Measurements from ENCODE around the gene SPEN.
A peak's percentile ranks its signal among the peaks of the same experiment; 100 is the strongest.

SPEN gene

DNA sequence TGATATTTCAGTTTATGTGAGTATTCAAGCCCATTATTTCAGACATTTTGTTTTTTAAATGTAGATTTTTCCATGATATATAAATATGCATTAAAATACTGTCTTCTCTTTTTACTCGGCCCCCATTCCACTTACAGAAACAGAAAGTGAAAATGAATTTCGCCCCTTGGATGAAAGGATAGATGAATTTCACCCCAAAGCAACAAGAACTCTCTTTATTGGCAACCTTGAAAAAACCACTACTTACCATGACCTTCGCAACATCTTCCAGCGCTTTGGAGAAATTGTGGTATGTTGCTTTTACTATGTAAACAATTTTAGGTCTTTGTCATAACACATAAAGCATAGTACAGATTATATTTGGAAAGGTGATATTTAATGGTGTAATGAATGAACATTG lies 68.5 kb downstream of the SPEN start:
- H3K9me2 ChIP-seq (replicated peaks; ENCODE audit: control insufficient read depth, low read length): no peaks in the 10 kb centered on the region
- no peak overlapping the region for H3K4me3 ChIP-seq (ENCODE audit: low read length)
- no peak overlapping the region for H3K4me2 ChIP-seq (ENCODE audit: low read length)
- TF ChIP-seq EZH2phosphoT487 (IDR thresholded peaks at IDR 0.05; ENCODE audit: borderline replicate concordance, low read length): no peak
- TF ChIP-seq, protein P1, sequence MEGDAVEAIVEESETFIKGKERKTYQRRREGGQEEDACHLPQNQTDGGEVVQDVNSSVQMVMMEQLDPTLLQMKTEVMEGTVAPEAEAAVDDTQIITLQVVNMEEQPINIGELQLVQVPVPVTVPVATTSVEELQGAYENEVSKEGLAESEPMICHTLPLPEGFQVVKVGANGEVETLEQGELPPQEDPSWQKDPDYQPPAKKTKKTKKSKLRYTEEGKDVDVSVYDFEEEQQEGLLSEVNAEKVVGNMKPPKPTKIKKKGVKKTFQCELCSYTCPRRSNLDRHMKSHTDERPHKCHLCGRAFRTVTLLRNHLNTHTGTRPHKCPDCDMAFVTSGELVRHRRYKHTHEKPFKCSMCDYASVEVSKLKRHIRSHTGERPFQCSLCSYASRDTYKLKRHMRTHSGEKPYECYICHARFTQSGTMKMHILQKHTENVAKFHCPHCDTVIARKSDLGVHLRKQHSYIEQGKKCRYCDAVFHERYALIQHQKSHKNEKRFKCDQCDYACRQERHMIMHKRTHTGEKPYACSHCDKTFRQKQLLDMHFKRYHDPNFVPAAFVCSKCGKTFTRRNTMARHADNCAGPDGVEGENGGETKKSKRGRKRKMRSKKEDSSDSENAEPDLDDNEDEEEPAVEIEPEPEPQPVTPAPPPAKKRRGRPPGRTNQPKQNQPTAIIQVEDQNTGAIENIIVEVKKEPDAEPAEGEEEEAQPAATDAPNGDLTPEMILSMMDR (IDR thresholded peaks at IDR 0.05; ENCODE audit: low read depth, low read length, poor library complexity, severe bottlenecking): no peak
- H3K4me1 ChIP-seq (ENCODE audit: control insufficient read depth, low read length): peaks cover 25% of the 10 kb centered on the region
- H4K20me1 ChIP-seq (ENCODE audit: control insufficient read depth, insufficient read depth, low read depth, low read length): peaks cover 9% of the 10 kb centered on the region
- peaks cover 89% of the 10 kb centered on the region for H3K36me3 ChIP-seq (ENCODE audit: control insufficient read depth, low read length)
- H3K9me3 ChIP-seq (ENCODE audit: control insufficient read depth, insufficient read depth, low read length): no peaks in the 10 kb centered on the region
- peaks cover 6% of the 10 kb centered on the region; the same call in 1 of the 2 replicates for H3F3A ChIP-seq (ENCODE audit: control insufficient read depth, insufficient read depth)
- H3K27ac ChIP-seq (ENCODE audit: low read depth, low read length): no peak overlapping the region
- peaks cover 85% of the 10 kb centered on the region for H3K79me2 ChIP-seq (ENCODE audit: control insufficient read depth, low read length)
- no peaks in the 10 kb centered on the region for H3K27me3 ChIP-seq (ENCODE audit: control insufficient read depth, low read length)

GRCh38 chr1:15916417-15916816 lies 68.9 kb downstream of the SPEN start:
- H3K4me3 ChIP-seq (ENCODE audit: low read length): no peak overlapping the region
- H3K9me3 ChIP-seq (ENCODE audit: control insufficient read depth, insufficient read depth, low read length): no peaks in the 10 kb centered on the region
- peaks cover 6% of the 10 kb centered on the region; the same call in 1 of the 2 replicates for H3F3A ChIP-seq (ENCODE audit: control insufficient read depth, insufficient read depth)
- H3K36me3 ChIP-seq (ENCODE audit: control insufficient read depth, low read length): peaks cover 89% of the 10 kb centered on the region
- H3K27me3 ChIP-seq (ENCODE audit: control insufficient read depth, low read length): no peaks in the 10 kb centered on the region
- peaks cover 80% of the 10 kb centered on the region for H3K79me2 ChIP-seq (ENCODE audit: control insufficient read depth, low read length)
- H4K20me1 ChIP-seq (ENCODE audit: control insufficient read depth, insufficient read depth, low read depth, low read length): peaks cover 5% of the 10 kb centered on the region
- H3K4me1 ChIP-seq (ENCODE audit: control insufficient read depth, low read length): peaks cover 25% of the 10 kb centered on the region
- TF ChIP-seq, protein P1 (IDR thresholded peaks at IDR 0.05; ENCODE audit: low read depth, low read length, poor library complexity, severe bottlenecking): no peak
- H3K9me2 ChIP-seq (replicated peaks; ENCODE audit: control insufficient read depth, low read length): no peaks in the 10 kb centered on the region
- H3K4me2 ChIP-seq (ENCODE audit: low read length): peak overlapping the region; percentile 18; the same call in 1 of the 2 replicates
- peak overlapping the region; percentile 19 for H3K27ac ChIP-seq (ENCODE audit: low read depth, low read length)

DNA sequence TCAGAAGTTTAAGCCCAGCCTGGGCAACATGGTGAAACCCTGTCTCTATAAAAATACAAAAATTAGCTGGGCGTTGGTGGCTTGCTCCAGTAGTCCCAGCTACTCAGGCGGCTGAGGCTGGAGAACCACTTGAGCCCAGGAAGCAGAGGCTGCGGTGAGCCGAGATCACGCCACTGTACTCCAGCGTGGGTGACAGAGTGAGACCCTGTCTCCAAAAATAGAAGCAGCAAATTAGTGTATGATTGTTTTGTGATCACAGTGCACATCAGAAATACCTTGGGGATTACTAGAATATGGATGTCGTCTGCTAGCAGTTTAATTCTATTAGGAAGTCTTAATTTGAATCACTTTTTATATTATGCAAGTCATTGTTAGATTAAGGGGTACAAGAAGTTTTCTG lies 69.4 kb downstream of the SPEN start:
- no peaks in the 10 kb centered on the region for H3K27me3 ChIP-seq (ENCODE audit: control insufficient read depth, low read length)
- peaks cover 5% of the 10 kb centered on the region for H4K20me1 ChIP-seq (ENCODE audit: control insufficient read depth, insufficient read depth, low read depth, low read length)
- H3K4me1 ChIP-seq (ENCODE audit: control insufficient read depth, low read length): peaks cover 25% of the 10 kb centered on the region
- TF ChIP-seq, protein P1 (IDR thresholded peaks at IDR 0.05; ENCODE audit: low read depth, low read length, poor library complexity, severe bottlenecking): no peak
- TF ChIP-seq EZH2phosphoT487 (IDR thresholded peaks at IDR 0.05; ENCODE audit: borderline replicate concordance, low read length): no peak
- H3K4me2 ChIP-seq (ENCODE audit: low read length): peak overlapping the region; percentile 18
- H3K79me2 ChIP-seq (ENCODE audit: control insufficient read depth, low read length): peaks cover 75% of the 10 kb centered on the region
- peaks cover 6% of the 10 kb centered on the region; the same call in 1 of the 2 replicates for H3F3A ChIP-seq (ENCODE audit: control insufficient read depth, insufficient read depth)
- H3K4me3 ChIP-seq (ENCODE audit: low read length): no peak overlapping the region
- H3K9me2 ChIP-seq (replicated peaks; ENCODE audit: control insufficient read depth, low read length): no peaks in the 10 kb centered on the region
- no peaks in the 10 kb centered on the region for H3K9me3 ChIP-seq (ENCODE audit: control insufficient read depth, insufficient read depth, low read length)
- H3K36me3 ChIP-seq (ENCODE audit: control insufficient read depth, low read length): peaks cover 89% of the 10 kb centered on the region
- H3K27ac ChIP-seq (ENCODE audit: low read depth, low read length): peak overlapping the region; percentile 19

Data from DOHH2 (cell line).